IMR-90 (cell line): ENCODE results near the gene TEX22. TPM values are rescaled to one million over a fixed set of nuclear protein-coding genes. Genes with fewer than 3 reads are reported as not detected.

ENCODE experiments used
- ATAC-seq: fragments of 200-7000 bp; cut with Tn5 transposase; 2 replicates; pipeline ENCODE4 v1.9.1; 2020; ENCODE audit warnings: low read depth, mild to moderate bottlenecking, moderate library complexity
- BruUV-seq: library from RNA; stranded (reverse); fragments of 400-500 nt; replicated peaks from 2 replicates; lab custom pipeline; 2021; lab: Mats Ljungman, UMichigan
- CTCF ChIA-PET: fragments of 300-600 bp; formaldehyde crosslinking; extraction: SDS; loops from one replicate; lab custom pipeline; 2021; ENCODE audit warnings: antibody characterized with exemption; lab: Yijun Ruan, JAX
- POLR2A ChIA-PET: fragments of 300-600 bp; sonication (Branson Sonifier 250); formaldehyde crosslinking; loops from one replicate; lab custom pipeline; 2022; ENCODE audit warnings: antibody characterized with exemption; ENCODE audit not compliant: unreplicated experiment; lab: Charles Lee
- DNase-seq: peaks from one replicate; pipeline ENCODE4 v3.0.0; 2013
- H2AFZ ChIP-seq: replicated peaks from 2 replicates; pipeline ENCODE3; 2013; ENCODE audit warnings: low read length, mild to moderate bottlenecking; ENCODE audit not compliant: poor library complexity
- H2AK5ac ChIP-seq: 2 replicates; pipeline ENCODE4 v1.6.1; 2013; ENCODE audit warnings: low read depth, low read length, inconsistent platforms
- H2AK9ac ChIP-seq: replicated peaks from 2 replicates; pipeline ENCODE3; 2013; ENCODE audit warnings: mild to moderate bottlenecking, low read depth, low read length, moderate library complexity; ENCODE audit not compliant: poor library complexity
- H2BK120ac ChIP-seq: 2 replicates; pipeline ENCODE4 v1.6.1; 2013; ENCODE audit warnings: low read depth, low read length, inconsistent platforms
- H2BK15ac ChIP-seq: 3 replicates; pipeline ENCODE4 v1.6.1; 2013; ENCODE audit warnings: low read depth, low read length, inconsistent platforms
- H2BK20ac ChIP-seq: 2 replicates; pipeline ENCODE4 v1.6.1; 2013; ENCODE audit warnings: low read depth, mild to moderate bottlenecking, inconsistent platforms, low read length, moderate library complexity
- H2BK5ac ChIP-seq: 2 replicates; pipeline ENCODE4 v1.6.1; 2013; ENCODE audit warnings: mild to moderate bottlenecking, low read depth, low read length, inconsistent platforms; ENCODE audit not compliant: poor library complexity, severe bottlenecking
- H3K14ac ChIP-seq: replicated peaks from 2 replicates; pipeline ENCODE4 v1.6.1; 2013; ENCODE audit warnings: low read depth, low read length, inconsistent platforms
- H3K18ac ChIP-seq: 2 replicates; pipeline ENCODE4 v1.6.1; 2013; ENCODE audit warnings: low read depth, low read length, control low read depth
- H3K23ac ChIP-seq: 2 replicates; pipeline ENCODE4 v1.6.1; 2013; ENCODE audit warnings: low read depth, low read length, inconsistent platforms
- H3K27ac ChIP-seq: 2 replicates; pipeline ENCODE4 v1.5.1; 2013; ENCODE audit warnings: mild to moderate bottlenecking, control low read depth, low read length; ENCODE audit not compliant: insufficient read depth
- H3K27me3 ChIP-seq: 2 replicates; pipeline ENCODE4 v1.6.1; 2013; ENCODE audit warnings: low read length; ENCODE audit not compliant: control insufficient read depth, insufficient read depth
- H3K36me3 ChIP-seq: 2 replicates; pipeline ENCODE4 v1.6.1; 2013; ENCODE audit warnings: low read length, mixed read lengths; ENCODE audit not compliant: control insufficient read depth, insufficient read depth
- H3K4ac ChIP-seq: 2 replicates; pipeline ENCODE4 v1.6.1; 2013; ENCODE audit warnings: low read depth, low read length, inconsistent platforms
- H3K4me1 ChIP-seq: 2 replicates; pipeline ENCODE4 v1.6.1; 2013; ENCODE audit warnings: low read length, mixed read lengths; ENCODE audit not compliant: control insufficient read depth, insufficient read depth
- H3K4me2 ChIP-seq: 2 replicates; pipeline ENCODE4 v1.6.1; 2013; ENCODE audit warnings: low read depth, mild to moderate bottlenecking, control low read depth, low read length, moderate library complexity
- H3K4me3 ChIP-seq: 2 replicates; pipeline ENCODE4 v1.5.1; 2013; ENCODE audit warnings: low read depth, mild to moderate bottlenecking, control low read depth, low read length, moderate library complexity; ENCODE audit not compliant: insufficient read depth
- H3K56ac ChIP-seq: 2 replicates; pipeline ENCODE4 v1.6.1; 2013; ENCODE audit warnings: low read length, inconsistent platforms; ENCODE audit not compliant: insufficient read depth; ENCODE audit errors: extremely low read depth
- H3K79me1 ChIP-seq, 2 experiments: 2 replicates each; pipeline ENCODE4 v1.6.1; 2013; ENCODE audit warnings: low read length in 2 of 2, inconsistent platforms in 1 of 2, low read depth in 1 of 2
- H3K9ac ChIP-seq: 2 replicates; pipeline ENCODE4 v1.6.1; 2013; ENCODE audit warnings: low read depth, low read length, control low read depth
- H3K9me1 ChIP-seq: 2 replicates; pipeline ENCODE4 v1.6.1; 2013; ENCODE audit warnings: low read length, inconsistent platforms; ENCODE audit not compliant: insufficient read depth
- H3K9me3 ChIP-seq: 2 replicates; pipeline ENCODE4 v1.6.1; 2013; ENCODE audit warnings: low read length; ENCODE audit not compliant: control insufficient read depth, insufficient read depth
- H4K20me1 ChIP-seq: 2 replicates; pipeline ENCODE4 v1.6.1; 2013; ENCODE audit warnings: low read length, inconsistent platforms; ENCODE audit not compliant: insufficient read depth
- H4K5ac ChIP-seq: 2 replicates; pipeline ENCODE4 v1.6.1; 2013; ENCODE audit warnings: mild to moderate bottlenecking, low read depth, low read length, control low read depth
- H4K8ac ChIP-seq, 2 experiments: 2 replicates each; pipeline ENCODE4 v1.6.1; 2013; ENCODE audit warnings: low read depth in 2 of 2, low read length in 2 of 2, control low read depth in 1 of 2, inconsistent platforms in 1 of 2
- H4K91ac ChIP-seq: 2 replicates; pipeline ENCODE4 v1.6.1; 2013; ENCODE audit warnings: low read depth, low read length, inconsistent platforms; ENCODE audit not compliant: insufficient read depth
- CTCF ChIP-seq: conservative IDR thresholded peaks from 2 replicates; pipeline ENCODE4 v1.5.1; 2012; ENCODE audit warnings: mild to moderate bottlenecking, low read depth, low read length, improper control_type of control experiment
- ELK1 ChIP-seq: fragments of 150-350 bp; IDR thresholded peaks from 2 replicates; pipeline ENCODE4 v1.6.1; 2016; ENCODE audit warnings: low read depth, mild to moderate bottlenecking, low read length, moderate library complexity, borderline replicate concordance
- NFE2L2 ChIP-seq: fragments of 150-350 bp; IDR thresholded peaks from 2 replicates; pipeline ENCODE4 v1.6.1; 2016; ENCODE audit warnings: low read depth, mild to moderate bottlenecking, low read length
- SMC3 ChIP-seq: fragments of 150-350 bp; IDR thresholded peaks from 2 replicates; pipeline ENCODE4 v1.6.1; 2016; ENCODE audit warnings: low read depth, mild to moderate bottlenecking, antibody characterized with exemption, low read length, moderate library complexity
- WGBS, 2 experiments: methylation state at CpG; one replicate each; pipeline versions ENCODE4 v1.1.5 to v1.1.7; 2013; ENCODE audit warnings: missing lambda C conversion rate in 2 of 2; ENCODE audit not compliant: insufficient read length in 1 of 2; ENCODE audit errors: extremely low coverage in 2 of 2; 5-methylcytosine and 5-hydroxymethylcytosine counted together
- dilution Hi-C: fragments of 300-500 bp; cut with HindIII; formaldehyde crosslinking; loops from one replicate; pipeline ENCODE4 v1.14.3; 2018; ENCODE audit warnings: low sequenced_read_pairs; ENCODE audit not compliant: unreplicated experiment
- in situ Hi-C: fragments of 300-500 bp; cut with MboI; formaldehyde crosslinking; loops from 3 replicates; pipeline ENCODE4 v1.14.3; 2019; ENCODE audit warnings: low sequenced_read_pairs, inconsistent platforms, mixed read lengths
- intact Hi-C: fragments of 100-400 bp; cut with micrococcal nuclease; formaldehyde crosslinking; loops from 2 replicates; pipeline ENCODE4 v1.10.0; 2022
- polyA plus RNA-seq, 3 experiments: library from polyadenylated mRNA; depleted of rRNA; stranded (reverse); fragments of >200 nt; gene quantifications; 2 replicates each; pipeline ENCODE4 v1.2.3, GENCODE V29; 2012; ENCODE audit warnings: low replicate concordance in 1 of 3
- total RNA-seq: library from RNA; depleted of rRNA; stranded (reverse); fragments of >200 nt; gene quantifications from 2 replicates; pipeline ENCODE4 v1.2.3, GENCODE V29; 2012

TEX22 gene
- total and polyA plus RNA-seq, 2 of the 4 experiments (the other 2 are of a cell fraction): 0.10 to 0.18 TPM

DNA sequence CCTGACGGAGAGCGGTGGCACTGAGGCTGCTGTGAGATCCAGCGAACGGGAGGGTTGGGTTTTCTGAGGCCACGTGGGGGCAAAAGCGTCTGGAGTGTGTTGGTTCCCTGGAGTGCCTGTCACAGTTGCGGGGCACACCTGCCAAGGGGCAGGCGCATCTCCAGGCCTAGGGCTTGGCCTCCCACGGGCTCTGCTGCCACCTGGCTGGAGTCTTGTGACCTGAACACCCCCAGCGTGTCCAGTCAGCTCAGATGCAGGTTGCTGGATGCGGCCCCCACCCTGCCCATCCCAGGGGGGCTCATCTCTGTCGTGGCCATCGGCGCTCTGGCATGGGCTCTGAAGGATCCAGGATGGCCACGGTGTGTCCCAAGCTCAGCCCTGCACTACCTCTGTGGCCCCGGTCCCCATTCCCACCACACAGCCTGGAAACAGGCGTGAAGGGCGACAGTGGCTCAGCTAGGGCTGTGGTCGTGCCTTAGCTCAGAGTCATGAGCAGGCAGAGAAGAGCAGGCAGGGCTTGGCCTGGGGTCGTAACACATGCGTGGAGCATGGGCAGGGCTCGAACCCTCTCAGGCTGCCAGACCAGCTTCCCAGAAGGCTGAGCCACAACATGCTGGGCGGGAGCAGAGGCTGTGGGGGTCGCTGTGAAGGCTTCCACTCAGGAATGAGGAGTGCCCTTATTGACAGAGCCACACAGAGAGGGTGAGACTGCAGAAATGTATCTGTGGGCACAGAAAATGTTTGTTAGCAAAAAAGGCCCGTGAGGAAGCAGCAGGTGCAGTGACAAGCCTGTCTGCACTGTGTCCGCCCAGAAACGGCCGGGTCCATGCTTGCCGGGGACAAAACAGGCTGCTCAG lies 52.8 kb downstream of the TEX22 start:
- no peak overlapping the region for H3K4me2 ChIP-seq
- H3K56ac ChIP-seq: no peak overlapping the region
- H3K4me1 ChIP-seq: no peaks in the 10 kb centered on the region
- no peak overlapping the region for H2AK5ac ChIP-seq
- H3K9me1 ChIP-seq: no peaks in the 10 kb centered on the region
- H4K8ac ChIP-seq: no peak overlapping the region
- H3K4me3 ChIP-seq: no peak overlapping the region
- intact Hi-C loops: no loop called here
- no peak overlapping the region for H2BK5ac ChIP-seq
- no peak overlapping the region for H2AFZ ChIP-seq
- H3K14ac ChIP-seq: no peak overlapping the region
- ChIA-PET CTCF (no interaction called here), POLR2A (no interaction called here)
- H2BK120ac ChIP-seq: no peak overlapping the region
- H4K91ac ChIP-seq: no peak overlapping the region
- H3K9me3 ChIP-seq: no peaks in the 10 kb centered on the region
- no peak overlapping the region for H2AK9ac ChIP-seq
- TF ChIP-seq SMC3 (no peak), NFE2L2 (no peak), ELK1 (no peak), CTCF (no peak)
- no peak overlapping the region for H3K9ac ChIP-seq
- no peak overlapping the region for H2BK15ac ChIP-seq
- no TSS peak for BruUV-seq
- H3K27ac ChIP-seq: no peak overlapping the region
- H4K20me1 ChIP-seq: peaks cover 17% of the 10 kb centered on the region
- H3K27me3 ChIP-seq: no peaks in the 10 kb centered on the region
- dilution Hi-C loops: no loop called here
- no peak overlapping the region for H3K4ac ChIP-seq
- peaks cover 53% of the 10 kb centered on the region for H3K36me3 ChIP-seq
- ATAC-seq: no peak
- no peak overlapping the region for H2BK20ac ChIP-seq
- DNase-seq: no peak
- no peak overlapping the region for H3K18ac ChIP-seq
- H3K79me1 ChIP-seq: peaks cover 5 to 34% of the 10 kb centered on the region in 2 experiments; a peak in 2 of 4 replicates
- no peak overlapping the region for H4K5ac ChIP-seq
- WGBS, 2 experiments: 100% methylated on average over 10 of the region's 29 CpGs; no CpG with 5 or more reads in 1 of the 2 experiments
- H3K23ac ChIP-seq: no peak overlapping the region
- in situ Hi-C loops: no loop called here
